ENCODE data around the gene BMERB1. TPM values are rescaled to one million over a fixed set of nuclear protein-coding genes. Genes with fewer than 3 reads are reported as not detected.
"Not testable (repeated sequence)": the region's sequence is repeated elsewhere in the genome, so short reads cannot be mapped to it uniquely, and the experiment has no call there.

Gene BMERB1
- total RNA-seq, 4 donors from 2014 or later: 7.0 to 47.9 (median 15.0) TPM

DNA sequence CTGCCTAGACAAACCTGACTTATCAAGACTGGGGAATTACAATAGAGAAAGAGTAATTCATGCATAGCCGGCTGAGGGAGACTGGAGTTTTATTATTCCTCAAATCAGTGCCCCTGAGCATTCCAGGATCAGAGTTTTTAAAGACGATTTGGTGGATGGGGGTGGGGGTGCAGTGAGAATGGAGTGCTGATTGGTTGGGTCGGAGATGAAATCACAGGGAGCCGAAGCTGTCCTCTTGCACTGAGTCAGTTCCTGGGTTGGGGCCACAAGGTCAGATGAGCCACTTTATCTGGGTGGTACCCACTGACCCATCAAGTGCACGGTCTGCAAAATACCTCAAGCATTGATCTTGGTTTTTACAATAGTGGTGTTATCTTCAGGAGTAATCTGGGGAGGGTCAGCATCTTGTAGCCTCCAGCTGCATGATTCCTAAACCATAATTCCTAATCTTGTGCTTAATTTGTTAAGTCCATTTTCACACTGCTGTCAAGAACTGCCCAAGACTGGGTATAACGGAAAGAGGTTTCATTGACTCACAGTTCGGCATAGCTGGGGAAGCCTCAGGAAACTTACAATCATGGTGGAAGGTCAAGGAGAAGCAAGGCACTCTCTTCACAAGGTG is 139.0 kb downstream of the BMERB1 start:
- Histone ChIP-seq H3K9me3 (no peaks in the 10 kb centered on the region), H3K27ac (peak overlapping the region in 1 of 4 donors; percentile 63), H3K27me3 (no peaks in the 10 kb centered on the region), H3K36me3 (no peaks in the 10 kb centered on the region), H3K4me1 (peaks cover 0 to 19% (median 1%) of the 10 kb centered on the region in 4 donors), H3K4me3 (no peak overlapping the region)
- TF ChIP-seq POLR2A (IDR thresholded peaks at IDR 0.05): no peak
- TF ChIP-seq, protein P1, sequence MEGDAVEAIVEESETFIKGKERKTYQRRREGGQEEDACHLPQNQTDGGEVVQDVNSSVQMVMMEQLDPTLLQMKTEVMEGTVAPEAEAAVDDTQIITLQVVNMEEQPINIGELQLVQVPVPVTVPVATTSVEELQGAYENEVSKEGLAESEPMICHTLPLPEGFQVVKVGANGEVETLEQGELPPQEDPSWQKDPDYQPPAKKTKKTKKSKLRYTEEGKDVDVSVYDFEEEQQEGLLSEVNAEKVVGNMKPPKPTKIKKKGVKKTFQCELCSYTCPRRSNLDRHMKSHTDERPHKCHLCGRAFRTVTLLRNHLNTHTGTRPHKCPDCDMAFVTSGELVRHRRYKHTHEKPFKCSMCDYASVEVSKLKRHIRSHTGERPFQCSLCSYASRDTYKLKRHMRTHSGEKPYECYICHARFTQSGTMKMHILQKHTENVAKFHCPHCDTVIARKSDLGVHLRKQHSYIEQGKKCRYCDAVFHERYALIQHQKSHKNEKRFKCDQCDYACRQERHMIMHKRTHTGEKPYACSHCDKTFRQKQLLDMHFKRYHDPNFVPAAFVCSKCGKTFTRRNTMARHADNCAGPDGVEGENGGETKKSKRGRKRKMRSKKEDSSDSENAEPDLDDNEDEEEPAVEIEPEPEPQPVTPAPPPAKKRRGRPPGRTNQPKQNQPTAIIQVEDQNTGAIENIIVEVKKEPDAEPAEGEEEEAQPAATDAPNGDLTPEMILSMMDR (IDR thresholded peaks at IDR 0.05): no peak
- DNase-seq: no peak

DNA sequence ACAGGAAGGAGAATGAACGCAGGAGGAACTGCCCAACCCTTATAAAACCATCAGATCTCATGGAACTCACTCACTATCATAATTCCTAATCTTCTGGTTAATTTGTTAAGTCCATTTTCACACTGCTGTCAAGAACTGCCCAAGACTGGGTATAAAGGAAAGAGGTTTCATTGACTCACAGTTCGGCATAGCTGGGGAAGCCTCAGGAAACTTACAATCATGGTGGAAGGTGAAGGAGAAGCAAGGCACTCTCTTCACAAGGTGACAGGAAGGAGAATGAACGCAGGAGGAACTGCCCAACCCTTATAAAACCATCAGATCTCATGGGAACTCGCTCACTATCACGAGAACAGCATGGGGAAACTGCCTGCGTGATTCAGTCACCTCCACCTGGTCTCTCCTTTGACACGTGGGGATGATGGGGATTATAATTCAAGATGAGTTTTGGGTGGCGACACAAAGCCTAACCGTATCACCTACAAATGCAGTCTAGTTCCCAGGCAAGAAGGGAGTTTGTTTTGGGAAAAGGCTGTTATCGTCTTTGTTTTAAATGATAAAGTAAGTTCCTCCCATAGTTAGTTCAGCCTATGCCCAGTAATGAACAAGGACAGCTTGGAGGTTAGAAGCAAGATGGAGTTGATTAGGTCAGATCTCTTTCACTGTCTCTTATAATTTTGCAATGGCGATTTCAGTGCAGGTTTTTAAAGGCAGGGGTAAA is 139.7 kb downstream of the BMERB1 start:
- not testable (repeated sequence) for H3K9me3 ChIP-seq, DNase-seq, H3K36me3 ChIP-seq, H3K4me3 ChIP-seq, H3K27me3 ChIP-seq, H3K27ac ChIP-seq
- H3K4me1 ChIP-seq: peaks cover 0 to 19% (median 1%) of the 10 kb centered on the region in 4 donors

DNA sequence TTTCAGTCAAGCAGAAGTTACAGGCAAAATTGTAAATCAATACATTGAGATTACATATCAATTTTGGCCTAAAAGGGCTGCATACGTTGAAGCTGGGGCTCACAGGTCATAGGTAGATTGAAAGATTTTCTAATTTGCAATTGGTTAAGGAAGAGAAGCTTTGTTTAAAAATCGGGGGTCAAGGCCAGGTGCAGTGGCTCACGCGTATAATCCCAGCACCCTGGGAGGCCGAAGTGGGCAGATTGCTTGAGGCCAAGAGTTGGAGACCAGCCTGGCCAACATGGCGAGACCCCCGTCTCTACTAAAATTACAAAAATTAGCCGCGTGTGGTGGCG is 140.2 kb downstream of the BMERB1 start:
- peaks cover 0 to 19% (median 1%) of the 10 kb centered on the region in 4 donors for H3K4me1 ChIP-seq
- H3K9me3 ChIP-seq: no peaks in the 10 kb centered on the region
- no peak overlapping the region for H3K4me3 ChIP-seq
- no peaks in the 10 kb centered on the region for H3K36me3 ChIP-seq
- H3K27ac ChIP-seq: no peak overlapping the region
- TF ChIP-seq, protein P1 (IDR thresholded peaks at IDR 0.05): no peak
- TF ChIP-seq POLR2A (IDR thresholded peaks at IDR 0.05): no peak
- DNase-seq: no peak
- no peaks in the 10 kb centered on the region for H3K27me3 ChIP-seq

DNA sequence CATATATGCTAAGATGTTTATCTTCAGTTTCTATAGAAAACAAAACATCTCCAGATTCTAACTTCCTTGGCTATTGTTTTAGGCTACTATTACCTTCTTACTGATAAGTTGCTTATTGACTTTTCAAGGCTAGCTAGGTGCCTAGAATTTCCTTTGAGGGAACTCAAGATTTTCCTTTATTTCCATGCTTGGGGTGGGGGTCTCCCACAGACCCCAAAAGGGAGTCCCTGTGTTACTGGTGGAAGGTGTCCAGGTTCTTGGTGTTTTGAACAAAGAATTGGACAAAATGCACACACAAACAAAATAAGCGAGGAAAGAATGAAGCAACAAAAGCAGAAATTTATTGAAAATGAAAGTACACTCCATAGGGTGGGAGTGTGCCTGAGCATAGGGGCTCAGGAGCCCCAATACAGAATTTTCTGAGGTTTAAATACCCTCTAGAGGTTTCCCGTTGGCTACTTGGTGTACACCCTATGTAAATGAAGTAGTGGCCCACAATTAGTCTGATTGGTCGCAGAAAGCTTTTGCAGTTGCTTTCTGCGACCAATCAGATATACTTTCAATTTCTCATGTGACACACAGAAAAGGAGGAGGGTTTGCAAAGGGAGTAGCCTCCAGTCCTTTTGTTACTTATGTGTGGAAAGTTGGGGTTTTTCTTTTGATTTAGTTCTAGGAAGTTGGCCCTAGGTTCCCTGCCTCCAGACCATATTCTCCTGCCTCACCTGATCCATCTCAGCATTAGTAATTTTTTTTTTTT is 141.1 kb downstream of the BMERB1 start:
- TF ChIP-seq POLR2A (IDR thresholded peaks at IDR 0.05): no peak
- TF ChIP-seq, protein P1 (IDR thresholded peaks at IDR 0.05): no peak
- H3K27me3 ChIP-seq: no peaks in the 10 kb centered on the region
- no peak for DNase-seq
- no peaks in the 10 kb centered on the region for H3K36me3 ChIP-seq
- no peaks in the 10 kb centered on the region for H3K9me3 ChIP-seq
- H3K4me3 ChIP-seq: no peak overlapping the region
- peak overlapping the region in 1 of 4 donors; percentile 87 for H3K27ac ChIP-seq
- peaks cover 0 to 19% (median 1%) of the 10 kb centered on the region in 4 donors for H3K4me1 ChIP-seq

DNA sequence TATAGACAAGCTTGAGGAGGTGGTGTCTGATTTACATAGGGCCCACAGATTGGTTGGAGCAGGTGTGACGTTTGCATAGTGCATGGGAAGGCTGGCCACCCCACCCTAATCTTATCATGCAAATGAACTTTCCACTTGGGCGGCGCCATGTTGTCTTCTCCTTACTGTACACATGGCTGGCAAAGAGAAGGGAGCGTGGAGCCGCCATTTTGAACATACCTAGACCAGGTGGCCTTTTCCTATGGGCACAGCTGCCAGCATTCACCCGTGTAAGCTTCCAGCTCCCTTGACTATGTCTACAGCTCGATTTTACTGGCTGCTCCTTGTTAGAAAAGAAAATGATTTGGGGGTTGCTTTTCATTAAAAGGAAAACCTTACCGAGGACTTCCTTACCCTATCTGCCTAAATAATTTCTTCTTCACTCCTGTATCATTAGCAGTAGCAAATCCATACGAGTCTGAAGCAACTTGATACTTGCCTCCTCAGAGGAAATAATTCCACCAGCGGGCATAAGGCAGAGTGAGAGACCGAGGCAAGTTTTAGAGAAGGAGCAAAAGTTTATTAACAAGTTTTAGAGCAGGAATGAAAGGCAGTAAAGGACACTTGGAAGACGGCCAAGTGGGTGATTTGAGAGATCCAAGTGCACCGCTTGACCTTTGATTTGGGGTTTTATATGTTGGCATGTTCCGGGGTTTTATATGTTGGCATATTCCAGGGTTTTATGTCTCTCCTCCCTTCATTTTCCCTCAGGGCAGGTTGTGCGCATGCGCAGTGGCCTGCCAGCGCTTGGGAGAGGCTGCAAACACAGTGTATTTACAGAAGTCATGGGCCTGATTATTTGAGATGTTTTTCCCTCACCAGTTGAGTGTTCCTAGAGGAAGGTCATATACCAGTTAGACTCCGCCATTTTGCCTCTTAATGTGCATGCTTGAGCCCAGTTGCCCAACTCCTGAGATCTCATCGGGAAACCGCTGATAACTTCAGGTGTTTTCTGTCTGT is 142.9 kb downstream of the BMERB1 start:
- H3K36me3 ChIP-seq: no peaks in the 10 kb centered on the region
- peak overlapping the region in 3 of 4 donors; percentile 69 to 87 (median 84) for H3K27ac ChIP-seq
- no peaks in the 10 kb centered on the region for H3K9me3 ChIP-seq
- DNase-seq: peak in 2 of 3 donors; percentile 91 to 92
- peaks cover 0 to 13% (median 0%) of the 10 kb centered on the region in 4 donors for H3K4me1 ChIP-seq
- H3K27me3 ChIP-seq: no peaks in the 10 kb centered on the region
- peak overlapping the region in 2 of 4 donors; percentile 19 to 22 for H3K4me3 ChIP-seq
- TF ChIP-seq POLR2A (IDR thresholded peaks at IDR 0.05): peak in 1 of 2 donors; percentile 15
- TF ChIP-seq, protein P1 (IDR thresholded peaks at IDR 0.05): no peak
